C4-2B (cell line): ENCODE results near the gene PHPT1.

Experiments used
- H3K27ac ChIP-seq: fragments of 450-650 bp; 2 replicates; pipeline ENCODE4 v1.5.1; 2017
- ZFX ChIP-seq: fragments of 450-650 bp; IDR thresholded peaks from 2 replicates; pipeline ENCODE4 v1.6.1; 2017
- TF ChIP-seq, protein P1 (sequence below): fragments of 450-650 bp; conservative IDR thresholded peaks from 2 replicates; pipeline ENCODE4 v1.5.1; 2017; ENCODE audit warnings: mild to moderate bottlenecking

The PHPT1 gene

DNA sequence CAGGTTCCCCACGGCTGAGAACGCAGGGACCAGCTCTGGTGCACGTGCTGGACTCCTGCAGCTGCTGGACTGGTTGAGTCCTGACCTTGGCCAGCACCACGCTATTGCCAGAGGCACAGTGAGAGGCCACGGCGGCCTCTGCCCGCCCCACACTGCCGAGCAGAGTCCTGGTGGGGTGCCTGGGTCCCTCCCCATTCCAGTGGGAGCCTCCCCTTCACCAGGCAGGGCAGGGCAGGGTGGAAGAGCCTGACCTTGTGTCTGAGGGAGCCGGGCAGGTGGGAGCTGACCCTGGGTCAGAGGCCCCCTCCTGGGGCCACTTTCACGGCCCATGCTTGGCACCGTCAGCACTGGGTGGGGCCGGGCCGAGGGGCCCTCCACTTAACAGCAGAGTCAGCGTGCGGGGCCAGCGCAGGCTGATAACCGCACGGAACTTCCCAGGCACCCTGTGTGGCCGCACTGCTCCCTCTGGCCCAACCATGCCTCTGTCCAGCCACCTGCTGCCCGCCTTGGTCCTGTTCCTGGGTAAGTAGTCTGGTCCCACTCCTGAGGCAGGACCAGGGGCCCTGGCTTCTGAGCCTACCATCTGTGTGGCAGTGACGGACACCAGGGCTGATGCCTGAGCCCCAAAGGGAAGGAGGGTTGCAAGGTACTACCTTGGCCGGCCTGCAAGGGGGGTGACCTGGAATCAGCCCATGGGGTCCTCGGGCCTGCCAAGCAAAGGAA lies 2.9 kb downstream of the PHPT1 start, which contains the start of gene MAMDC4:
Gene MAMDC4, plus strand, starts transcription at position 406 of the 723 bp plus-strand sequence. Its CDS starts 71 bp downstream, at position 477.
- TF ChIP-seq, protein P1, sequence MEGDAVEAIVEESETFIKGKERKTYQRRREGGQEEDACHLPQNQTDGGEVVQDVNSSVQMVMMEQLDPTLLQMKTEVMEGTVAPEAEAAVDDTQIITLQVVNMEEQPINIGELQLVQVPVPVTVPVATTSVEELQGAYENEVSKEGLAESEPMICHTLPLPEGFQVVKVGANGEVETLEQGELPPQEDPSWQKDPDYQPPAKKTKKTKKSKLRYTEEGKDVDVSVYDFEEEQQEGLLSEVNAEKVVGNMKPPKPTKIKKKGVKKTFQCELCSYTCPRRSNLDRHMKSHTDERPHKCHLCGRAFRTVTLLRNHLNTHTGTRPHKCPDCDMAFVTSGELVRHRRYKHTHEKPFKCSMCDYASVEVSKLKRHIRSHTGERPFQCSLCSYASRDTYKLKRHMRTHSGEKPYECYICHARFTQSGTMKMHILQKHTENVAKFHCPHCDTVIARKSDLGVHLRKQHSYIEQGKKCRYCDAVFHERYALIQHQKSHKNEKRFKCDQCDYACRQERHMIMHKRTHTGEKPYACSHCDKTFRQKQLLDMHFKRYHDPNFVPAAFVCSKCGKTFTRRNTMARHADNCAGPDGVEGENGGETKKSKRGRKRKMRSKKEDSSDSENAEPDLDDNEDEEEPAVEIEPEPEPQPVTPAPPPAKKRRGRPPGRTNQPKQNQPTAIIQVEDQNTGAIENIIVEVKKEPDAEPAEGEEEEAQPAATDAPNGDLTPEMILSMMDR: no peak
- no peak for TF ChIP-seq ZFX
- no peak within 1 kb of the TSS for H3K27ac ChIP-seq

DNA sequence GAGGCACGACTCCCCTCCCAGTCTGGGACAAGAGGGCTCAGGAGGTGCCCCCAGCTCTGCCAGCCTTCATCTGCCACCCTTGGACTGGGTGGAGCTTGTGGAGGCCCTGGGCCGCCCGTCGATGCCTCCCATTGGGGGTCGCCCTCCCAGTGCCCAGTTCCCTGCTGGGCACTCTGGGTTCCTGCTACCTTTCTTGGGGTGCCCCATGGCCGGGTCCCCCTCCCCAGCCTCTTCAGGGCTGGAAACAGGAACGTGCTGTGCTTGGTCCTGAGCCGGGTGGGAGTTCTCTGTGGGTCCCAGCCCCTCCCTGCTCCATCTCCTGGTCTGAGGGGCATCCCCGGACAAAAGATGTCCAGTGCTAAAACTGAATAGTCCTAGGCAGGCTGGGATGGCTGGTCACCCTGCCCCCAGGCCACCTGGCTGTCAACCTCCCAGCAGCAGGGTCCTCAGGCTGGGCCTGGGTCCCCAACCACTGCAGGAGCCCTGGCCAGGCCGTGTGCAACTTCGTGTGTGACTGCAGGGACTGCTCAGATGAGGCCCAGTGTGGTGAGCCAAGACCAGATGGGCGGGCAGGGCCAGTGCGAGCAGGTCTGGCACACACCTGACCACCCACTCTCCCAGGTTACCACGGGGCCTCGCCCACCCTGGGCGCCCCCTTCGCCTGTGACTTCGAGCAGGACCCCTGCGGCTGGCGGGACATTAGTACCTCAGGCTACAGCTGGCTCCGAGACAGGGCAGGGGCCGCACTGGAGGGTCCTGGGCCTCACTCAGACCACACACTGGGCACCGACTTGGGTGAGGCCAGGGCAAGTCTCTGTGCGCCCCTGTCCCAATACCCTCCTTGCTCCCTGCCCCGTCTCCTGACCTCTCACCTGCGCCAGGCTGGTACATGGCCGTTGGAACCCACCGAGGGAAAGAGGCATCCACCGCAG lies 3.7 kb downstream of the PHPT1 start:
- no peak for TF ChIP-seq ZFX
- TF ChIP-seq, protein P1: no peak
- H3K27ac ChIP-seq: no peak overlapping the region

DNA sequence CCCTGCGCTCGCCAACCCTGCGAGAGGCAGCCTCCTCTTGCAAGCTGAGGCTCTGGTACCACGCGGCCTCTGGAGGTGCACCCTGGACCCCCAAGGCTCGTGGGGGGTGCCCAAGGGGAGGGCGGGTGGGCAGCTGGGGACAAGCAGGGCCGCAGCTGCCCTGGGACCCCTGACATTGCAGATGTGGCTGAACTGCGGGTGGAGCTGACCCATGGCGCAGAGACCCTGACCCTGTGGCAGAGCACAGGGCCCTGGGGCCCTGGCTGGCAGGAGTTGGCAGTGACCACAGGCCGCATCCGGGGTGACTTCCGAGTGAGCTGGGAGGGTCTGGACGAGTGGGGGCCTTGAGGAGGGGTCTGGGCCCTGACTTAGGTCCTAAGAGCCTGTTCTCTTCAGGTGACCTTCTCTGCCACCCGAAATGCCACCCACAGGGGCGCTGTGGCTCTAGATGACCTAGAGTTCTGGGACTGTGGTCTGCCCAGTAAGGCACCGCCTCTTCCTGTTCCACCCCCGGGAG lies 4.4 kb downstream of the PHPT1 start:
- TF ChIP-seq, protein P1: no peak; the same call in 1 of the 2 replicates
- TF ChIP-seq ZFX: no peak

DNA sequence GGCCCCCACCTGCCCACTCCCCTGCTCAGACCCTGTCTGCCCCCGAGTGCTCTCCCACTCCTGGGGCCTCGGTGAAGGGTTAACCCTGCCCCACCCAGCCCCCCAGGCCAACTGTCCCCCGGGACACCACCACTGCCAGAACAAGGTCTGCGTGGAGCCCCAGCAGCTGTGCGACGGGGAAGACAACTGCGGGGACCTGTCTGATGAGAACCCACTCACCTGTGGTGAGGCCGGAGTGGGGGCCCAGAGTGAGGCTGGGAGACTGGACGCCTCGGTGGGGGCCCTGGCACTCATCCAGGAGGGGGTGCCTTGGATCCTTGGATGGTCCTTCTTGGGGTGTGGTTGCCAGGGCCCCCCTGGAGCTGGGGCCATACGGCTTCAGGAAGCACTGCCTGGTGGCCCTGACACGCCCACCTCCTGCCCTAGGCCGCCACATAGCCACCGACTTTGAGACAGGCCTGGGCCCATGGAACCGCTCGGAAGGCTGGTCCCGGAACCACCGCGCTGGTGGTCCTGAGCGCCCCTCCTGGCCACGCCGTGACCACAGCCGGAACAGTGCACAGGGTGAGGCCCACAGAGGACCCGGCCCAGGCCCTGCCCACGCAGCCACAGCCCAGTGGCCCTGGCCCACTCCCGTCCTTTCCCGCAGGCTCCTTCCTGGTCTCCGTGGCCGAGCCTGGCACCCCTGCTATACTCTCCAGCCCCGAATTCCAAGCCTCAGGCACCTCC lies 5.1 kb downstream of the PHPT1 start:
- TF ChIP-seq, protein P1: no peak
- no peak for TF ChIP-seq ZFX

More for the DNA sequence above, 4.4 kb downstream of the PHPT1 start:
- H3K27ac ChIP-seq: no peak overlapping the region

DNA sequence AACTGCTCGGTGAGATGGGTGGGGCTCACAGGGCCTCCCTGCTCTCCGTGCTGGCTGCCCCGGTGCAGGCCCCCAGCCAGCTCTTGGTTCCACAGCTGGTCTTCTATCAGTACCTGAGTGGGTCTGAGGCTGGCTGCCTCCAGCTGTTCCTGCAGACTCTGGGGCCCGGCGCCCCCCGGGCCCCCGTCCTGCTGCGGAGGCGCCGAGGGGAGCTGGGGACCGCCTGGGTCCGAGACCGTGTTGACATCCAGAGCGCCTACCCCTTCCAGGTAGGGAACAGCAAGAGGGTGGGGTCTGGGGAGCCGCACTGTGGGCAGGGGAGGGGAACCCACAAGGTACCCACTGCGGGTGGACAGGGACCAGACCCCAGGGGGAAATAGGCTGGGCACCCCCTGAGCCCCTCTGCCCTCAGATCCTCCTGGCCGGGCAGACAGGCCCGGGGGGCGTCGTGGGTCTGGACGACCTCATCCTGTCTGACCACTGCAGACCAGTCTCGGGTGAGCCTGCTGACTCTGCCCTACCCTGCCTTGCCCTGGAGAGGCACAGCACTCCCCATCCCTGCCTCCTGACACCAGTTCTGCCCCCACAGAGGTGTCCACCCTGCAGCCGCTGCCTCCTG lies 5.7 kb downstream of the PHPT1 start:
- no peak overlapping the region for H3K27ac ChIP-seq
- TF ChIP-seq, protein P1: no peak
- no peak for TF ChIP-seq ZFX

More for the DNA sequence above, 5.1 kb downstream of the PHPT1 start:
- no peak overlapping the region for H3K27ac ChIP-seq

DNA sequence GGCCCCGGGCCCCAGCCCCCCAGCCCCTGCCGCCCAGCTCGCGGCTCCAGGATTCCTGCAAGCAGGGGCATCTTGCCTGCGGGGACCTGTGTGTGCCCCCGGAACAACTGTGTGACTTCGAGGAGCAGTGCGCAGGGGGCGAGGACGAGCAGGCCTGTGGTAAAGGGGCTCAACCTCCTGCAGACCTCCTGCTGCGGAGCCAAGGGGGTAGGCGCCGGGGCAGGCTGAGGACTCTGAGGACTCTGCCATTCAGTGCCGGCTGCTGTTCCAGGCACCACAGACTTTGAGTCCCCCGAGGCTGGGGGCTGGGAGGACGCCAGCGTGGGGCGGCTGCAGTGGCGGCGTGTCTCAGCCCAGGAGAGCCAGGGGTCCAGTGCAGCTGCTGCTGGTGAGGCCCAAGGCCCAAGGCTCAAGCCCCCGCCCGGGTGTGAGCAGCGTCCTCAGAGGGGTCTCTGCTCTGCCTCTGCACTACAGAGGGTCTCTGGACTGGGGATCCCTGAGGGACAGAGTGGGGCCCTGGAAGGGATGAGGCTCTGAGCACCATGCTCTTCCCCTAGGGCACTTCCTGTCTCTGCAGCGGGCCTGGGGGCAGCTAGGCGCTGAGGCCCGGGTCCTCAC lies 6.4 kb downstream of the PHPT1 start:
- no peak overlapping the region for H3K27ac ChIP-seq
- no peak for TF ChIP-seq ZFX
- TF ChIP-seq, protein P1: no peak
